Epithelial cell of alveolus of lung (primary cell): ENCODE data around the gene LIX1. TPM values are rescaled to one million over a fixed set of nuclear protein-coding genes. Genes with fewer than 3 reads are reported as not detected.

Source experiments
- total RNA-seq: library from RNA; depleted of rRNA; stranded (reverse); fragments of >200 nt; gene quantifications from 2 replicates; pipeline ENCODE4 v1.2.1, GENCODE V29; 2015

Gene LIX1
- under 0.01 TPM in 1 of 2 replicates, not detected in the other for total RNA-seq

GRCh38 chr5:97142521-97143254 lies at the start of gene LIX1:
Gene LIX1 (minus strand): TSS chr5:97142611. CDS start chr5:97142576, 35 bp downstream.

GRCh38 chr5:97183100-97183929 lies 40.9 kb upstream of the LIX1 start, which contains the start of gene RIOK2:
Gene RIOK2 (minus strand): TSS chr5:97183247. CDS start chr5:97183191, 56 bp downstream.

Other genes with a start within 250 kb of the LIX1 start
- 14.1 and 21.9 TPM in 2 replicates for gene LNPEP, start 206.5 kb downstream of the LIX1 start, total RNA-seq
- gene RIOK2, start 40.6 kb upstream of the LIX1 start, total RNA-seq, result 16.3 and 25.1 TPM in 2 replicates